Measurements from ENCODE around the gene CFAP299. TPM values are rescaled to one million over a fixed set of nuclear protein-coding genes. Genes with fewer than 3 reads are reported as not detected.

Gene CFAP299
- polyA plus RNA-seq, 2 of the 4 experiments (the other 2 are of a cell fraction), result not detected

DNA sequence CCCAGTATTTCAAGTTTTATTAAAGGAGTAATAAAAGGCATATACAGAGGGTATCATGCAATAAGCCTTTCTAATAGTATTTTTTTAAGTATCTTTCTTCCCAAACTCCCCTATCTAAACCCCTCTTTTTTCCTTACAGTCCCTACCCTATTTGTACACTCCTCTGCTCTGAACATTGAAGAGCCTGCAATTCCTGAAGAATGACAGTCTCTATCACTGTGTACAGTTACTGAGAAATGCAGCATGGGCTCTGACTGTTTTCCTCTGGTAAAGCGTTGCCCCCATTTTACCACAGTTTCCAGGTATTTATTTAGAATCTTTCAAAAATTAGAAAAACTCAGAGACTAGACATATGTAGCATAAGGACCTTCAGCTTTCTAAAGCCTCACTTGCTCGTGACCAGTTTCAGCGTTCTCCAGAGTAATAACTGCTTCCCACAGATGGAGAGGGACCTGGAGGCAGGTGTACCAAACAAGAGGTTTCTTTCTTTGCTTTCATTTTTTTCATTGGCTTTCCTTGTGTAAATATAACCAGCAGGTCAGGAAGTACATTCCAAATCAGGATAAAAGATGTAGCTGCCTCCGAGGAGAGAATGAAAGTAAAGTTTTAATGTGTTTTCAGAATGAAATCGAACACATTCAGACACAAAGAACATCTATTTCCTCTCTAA lies 230.8 kb downstream of the CFAP299 start:
- TF ChIP-seq ZFP36 (IDR thresholded peaks at IDR 0.05; ENCODE audit: borderline replicate concordance, partially characterized antibody), result no peak
- TF ChIP-seq TFCP2L1 (CRISPR knock-in tag; IDR thresholded peaks at IDR 0.05), result no peak
- TF ChIP-seq, protein P1, sequence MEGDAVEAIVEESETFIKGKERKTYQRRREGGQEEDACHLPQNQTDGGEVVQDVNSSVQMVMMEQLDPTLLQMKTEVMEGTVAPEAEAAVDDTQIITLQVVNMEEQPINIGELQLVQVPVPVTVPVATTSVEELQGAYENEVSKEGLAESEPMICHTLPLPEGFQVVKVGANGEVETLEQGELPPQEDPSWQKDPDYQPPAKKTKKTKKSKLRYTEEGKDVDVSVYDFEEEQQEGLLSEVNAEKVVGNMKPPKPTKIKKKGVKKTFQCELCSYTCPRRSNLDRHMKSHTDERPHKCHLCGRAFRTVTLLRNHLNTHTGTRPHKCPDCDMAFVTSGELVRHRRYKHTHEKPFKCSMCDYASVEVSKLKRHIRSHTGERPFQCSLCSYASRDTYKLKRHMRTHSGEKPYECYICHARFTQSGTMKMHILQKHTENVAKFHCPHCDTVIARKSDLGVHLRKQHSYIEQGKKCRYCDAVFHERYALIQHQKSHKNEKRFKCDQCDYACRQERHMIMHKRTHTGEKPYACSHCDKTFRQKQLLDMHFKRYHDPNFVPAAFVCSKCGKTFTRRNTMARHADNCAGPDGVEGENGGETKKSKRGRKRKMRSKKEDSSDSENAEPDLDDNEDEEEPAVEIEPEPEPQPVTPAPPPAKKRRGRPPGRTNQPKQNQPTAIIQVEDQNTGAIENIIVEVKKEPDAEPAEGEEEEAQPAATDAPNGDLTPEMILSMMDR (IDR thresholded peaks at IDR 0.05), result no peak
- no peak for TF ChIP-seq EHMT2 (IDR thresholded peaks at IDR 0.05; ENCODE audit: low read depth)
- no peak for TF ChIP-seq CEBPB (IDR thresholded peaks at IDR 0.05)
- TF ChIP-seq, protein P2, sequence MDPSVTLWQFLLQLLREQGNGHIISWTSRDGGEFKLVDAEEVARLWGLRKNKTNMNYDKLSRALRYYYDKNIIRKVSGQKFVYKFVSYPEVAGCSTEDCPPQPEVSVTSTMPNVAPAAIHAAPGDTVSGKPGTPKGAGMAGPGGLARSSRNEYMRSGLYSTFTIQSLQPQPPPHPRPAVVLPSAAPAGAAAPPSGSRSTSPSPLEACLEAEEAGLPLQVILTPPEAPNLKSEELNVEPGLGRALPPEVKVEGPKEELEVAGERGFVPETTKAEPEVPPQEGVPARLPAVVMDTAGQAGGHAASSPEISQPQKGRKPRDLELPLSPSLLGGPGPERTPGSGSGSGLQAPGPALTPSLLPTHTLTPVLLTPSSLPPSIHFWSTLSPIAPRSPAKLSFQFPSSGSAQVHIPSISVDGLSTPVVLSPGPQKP (IDR thresholded peaks at IDR 0.05; ENCODE audit: low read depth, low read length), result no peak
- no peak for TF ChIP-seq RCOR1 (IDR thresholded peaks at IDR 0.05; ENCODE audit: low read depth, low read length)
- TF ChIP-seq ZSCAN20 (CRISPR knock-in tag; IDR thresholded peaks at IDR 0.05), result no peak
- no peak for TF ChIP-seq POLR2AphosphoS2 (conservative IDR thresholded peaks at IDR 0.05; ENCODE audit: low read length)
- TF ChIP-seq POLR2A (IDR thresholded peaks at IDR 0.05; ENCODE audit: low read length), result no peak
- no peak for TF ChIP-seq NFE2L2 (conservative IDR thresholded peaks at IDR 0.05; ENCODE audit: low read length)
- TF ChIP-seq ESRRA (IDR thresholded peaks at IDR 0.05; ENCODE audit: borderline replicate concordance, low read length), result no peak
- no peak for TF ChIP-seq HOXA7 (CRISPR knock-in tag; IDR thresholded peaks at IDR 0.05)
- TF ChIP-seq MAZ (IDR thresholded peaks at IDR 0.05; ENCODE audit: borderline replicate concordance, low read depth, low read length), result no peak
- TF ChIP-seq HEYL (CRISPR knock-in tag; IDR thresholded peaks at IDR 0.05), result no peak
- no peak for TF ChIP-seq CHD4 (IDR thresholded peaks at IDR 0.05; ENCODE audit: borderline replicate concordance)
- TF ChIP-seq ZC3H11A (IDR thresholded peaks at IDR 0.05), result no peak
- TF ChIP-seq HOXB13 (CRISPR knock-in tag; IDR thresholded peaks at IDR 0.05; ENCODE audit: low read depth), result no peak
- no peak for TF ChIP-seq HDAC2 (IDR thresholded peaks at IDR 0.05)
- POLR2A ChIA-PET, result no interaction called here
- no peak; a peak in 1 of 6 replicates for ATAC-seq

DNA sequence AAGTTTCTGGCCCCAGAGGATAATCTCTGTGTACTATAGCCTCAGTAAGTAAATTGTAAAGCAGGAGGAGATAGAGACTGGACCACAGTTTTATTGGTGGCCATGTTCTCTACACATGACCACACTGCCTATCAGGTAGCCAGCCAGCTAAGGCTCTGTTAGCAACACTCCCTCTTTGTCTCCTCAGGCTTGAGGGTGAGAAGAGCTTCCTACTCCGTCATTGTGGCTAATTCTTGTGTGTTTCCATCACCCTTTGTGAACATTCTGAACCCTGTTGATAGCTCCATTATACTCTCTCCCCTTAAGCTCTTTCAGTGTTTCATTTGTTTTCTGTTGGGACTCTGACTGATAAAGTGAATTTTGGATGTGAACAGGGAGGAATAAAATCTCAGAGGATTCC lies 233.4 kb downstream of the CFAP299 start:
- Histone ChIP-seq H3K9me3 (no peaks in the 10 kb centered on the region), H3K27ac (no peak overlapping the region), H3K4me2 (no peak overlapping the region), H3K4me3 (no peak overlapping the region), H3K4me1 (no peaks in the 10 kb centered on the region)
- ATAC-seq (no peak), FAIRE-seq (no peak), DNase-seq (ENCODE audit: low read depth in 1 of 2, low spot score in 1 of 2) (no peak)
- ChIA-PET POLR2A (no interaction called here), CTCF (no interaction called here)
- 6% methylated on average over 1 of the region's 1 CpG for WGBS (ENCODE audit: missing lambda C conversion rate)
- no peak for TF ChIP-seq POLR2A (IDR thresholded peaks at IDR 0.05; ENCODE audit: low read length)
- no peak for TF ChIP-seq JUN (IDR thresholded peaks at IDR 0.05)
- no peak for TF ChIP-seq TFCP2L1 (CRISPR knock-in tag; IDR thresholded peaks at IDR 0.05)
- TF ChIP-seq, protein P1 (IDR thresholded peaks at IDR 0.05), result no peak
- no peak for TF ChIP-seq RCOR1 (IDR thresholded peaks at IDR 0.05; ENCODE audit: low read depth, low read length)
- TF ChIP-seq, protein P3, sequence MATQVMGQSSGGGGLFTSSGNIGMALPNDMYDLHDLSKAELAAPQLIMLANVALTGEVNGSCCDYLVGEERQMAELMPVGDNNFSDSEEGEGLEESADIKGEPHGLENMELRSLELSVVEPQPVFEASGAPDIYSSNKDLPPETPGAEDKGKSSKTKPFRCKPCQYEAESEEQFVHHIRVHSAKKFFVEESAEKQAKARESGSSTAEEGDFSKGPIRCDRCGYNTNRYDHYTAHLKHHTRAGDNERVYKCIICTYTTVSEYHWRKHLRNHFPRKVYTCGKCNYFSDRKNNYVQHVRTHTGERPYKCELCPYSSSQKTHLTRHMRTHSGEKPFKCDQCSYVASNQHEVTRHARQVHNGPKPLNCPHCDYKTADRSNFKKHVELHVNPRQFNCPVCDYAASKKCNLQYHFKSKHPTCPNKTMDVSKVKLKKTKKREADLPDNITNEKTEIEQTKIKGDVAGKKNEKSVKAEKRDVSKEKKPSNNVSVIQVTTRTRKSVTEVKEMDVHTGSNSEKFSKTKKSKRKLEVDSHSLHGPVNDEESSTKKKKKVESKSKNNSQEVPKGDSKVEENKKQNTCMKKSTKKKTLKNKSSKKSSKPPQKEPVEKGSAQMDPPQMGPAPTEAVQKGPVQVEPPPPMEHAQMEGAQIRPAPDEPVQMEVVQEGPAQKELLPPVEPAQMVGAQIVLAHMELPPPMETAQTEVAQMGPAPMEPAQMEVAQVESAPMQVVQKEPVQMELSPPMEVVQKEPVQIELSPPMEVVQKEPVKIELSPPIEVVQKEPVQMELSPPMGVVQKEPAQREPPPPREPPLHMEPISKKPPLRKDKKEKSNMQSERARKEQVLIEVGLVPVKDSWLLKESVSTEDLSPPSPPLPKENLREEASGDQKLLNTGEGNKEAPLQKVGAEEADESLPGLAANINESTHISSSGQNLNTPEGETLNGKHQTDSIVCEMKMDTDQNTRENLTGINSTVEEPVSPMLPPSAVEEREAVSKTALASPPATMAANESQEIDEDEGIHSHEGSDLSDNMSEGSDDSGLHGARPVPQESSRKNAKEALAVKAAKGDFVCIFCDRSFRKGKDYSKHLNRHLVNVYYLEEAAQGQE (IDR thresholded peaks at IDR 0.05), result no peak
- TF ChIP-seq, protein P2 (IDR thresholded peaks at IDR 0.05; ENCODE audit: low read depth, low read length), result no peak
- TF ChIP-seq CHD2 (IDR thresholded peaks at IDR 0.05; ENCODE audit: low read length, partially characterized antibody), result no peak

More for the DNA sequence above, 230.8 kb downstream of the CFAP299 start:
- no peaks in the 10 kb centered on the region for H3K4me1 ChIP-seq
- WGBS (ENCODE audit: missing lambda C conversion rate), result 4% methylated on average over 5 of the region's 5 CpGs
- FAIRE-seq (no peak), DNase-seq (ENCODE audit: low read depth in 1 of 2, low spot score in 1 of 2) (no peak)
- no peaks in the 10 kb centered on the region for H3K9me3 ChIP-seq
- CTCF ChIA-PET, result no interaction called here
- H3K4me2 ChIP-seq, result peak overlapping the region; percentile 56
- no peak overlapping the region for H3K27ac ChIP-seq
- H3K4me3 ChIP-seq, result 0 out of 3 replicates have a peak overlapping the region, but pooled peaks have one; percentile 13

Data from A549 (cell line).